GM21717 (cell line): ENCODE data around the gene ASTN1.

Experiments used
- ATAC-seq: cut with Tn5 transposase; IDR thresholded peaks from one replicate; pipeline ENCODE4 v1.9.1; 2021; ENCODE audit warnings: mild to moderate bottlenecking, moderate library complexity; ENCODE audit not compliant: unreplicated experiment

The ASTN1 gene

GRCh38 chr1:177164380-177165068 is at the start of gene ASTN1:
Gene ASTN1 (minus strand): TSS chr1:177164712. CDS start chr1:177164676, 36 bp downstream.
- no peak for ATAC-seq

- ATAC-seq = no peak
Measured at GRCh38 chr1:177211231-177211630, 46.7 kb upstream of the ASTN1 start.

GRCh38 chr1:177210071-177210470 is 45.6 kb upstream of the ASTN1 start:
- ATAC-seq = no peak

- no peak for ATAC-seq
Measured at GRCh38 chr1:177209357-177209756, 44.8 kb upstream of the ASTN1 start.

GRCh38 chr1:177208920-177209319 is 44.4 kb upstream of the ASTN1 start:
- ATAC-seq = no peak

- no peak for ATAC-seq
Measured at GRCh38 chr1:177206831-177207355, 42.4 kb upstream of the ASTN1 start.

- no peak for ATAC-seq
Measured at GRCh38 chr1:177200290-177200689, 35.8 kb upstream of the ASTN1 start.

- no peak for ATAC-seq
Measured at GRCh38 chr1:177198243-177198642, 33.7 kb upstream of the ASTN1 start.

- ATAC-seq = no peak
Measured at GRCh38 chr1:177190308-177190970, 25.9 kb upstream of the ASTN1 start.

- no peak for ATAC-seq
Measured at GRCh38 chr1:177186639-177187038, 22.1 kb upstream of the ASTN1 start.

- ATAC-seq = no peak
Measured at GRCh38 chr1:177185209-177185608, 20.7 kb upstream of the ASTN1 start.

GRCh38 chr1:177183836-177184235 is 19.3 kb upstream of the ASTN1 start:
- no peak for ATAC-seq

- ATAC-seq = peak; percentile 88
Measured at GRCh38 chr1:177181631-177182291, 17.2 kb upstream of the ASTN1 start.

GRCh38 chr1:177181280-177181630 is 16.7 kb upstream of the ASTN1 start:
- no peak for ATAC-seq

- no peak for ATAC-seq
Measured at GRCh38 chr1:177174921-177175634, 10.6 kb upstream of the ASTN1 start.

- ATAC-seq = no peak
Measured at GRCh38 chr1:177173976-177174375, 9.5 kb upstream of the ASTN1 start.

GRCh38 chr1:177172866-177173265 is 8.4 kb upstream of the ASTN1 start:
- ATAC-seq = no peak

- ATAC-seq = no peak
Measured at GRCh38 chr1:177172272-177172671, 7.8 kb upstream of the ASTN1 start.

GRCh38 chr1:177171536-177172123 is 7.1 kb upstream of the ASTN1 start:
- ATAC-seq = no peak

- ATAC-seq = no peak
Measured at GRCh38 chr1:177170756-177171535, 6.4 kb upstream of the ASTN1 start, which contains the start of gene BRINP2. Gene BRINP2 (plus strand): TSS chr1:177170958. CDS start chr1:177229877, 58,919 bp downstream.
